SH-SY5Y (cell line): ENCODE results near the gene CARD6.

ENCODE experiments used
- GATA2 ChIP-seq: IDR thresholded peaks from 2 replicates; pipeline ENCODE4 v1.6.1; 2011; ENCODE audit warnings: mild to moderate bottlenecking, low read depth, low read length
- GATA3 ChIP-seq: IDR thresholded peaks from 2 replicates; pipeline ENCODE4 v1.6.1; 2011; ENCODE audit warnings: low read depth, mild to moderate bottlenecking, low read length, moderate library complexity

The CARD6 gene

GRCh38 chr5:40826489-40827187 lies 14.5 kb upstream of the CARD6 start:
- TF ChIP-seq GATA3 (no peak), GATA2 (no peak)

GRCh38 chr5:40827188-40827977 lies 13.8 kb upstream of the CARD6 start:
- TF ChIP-seq GATA3 (no peak), GATA2 (no peak)

- TF ChIP-seq GATA3: no peak
- TF ChIP-seq GATA2: no peak
Measured at GRCh38 chr5:40828021-40828631, 13.0 kb upstream of the CARD6 start.

GRCh38 chr5:40828690-40829661 lies 12.2 kb upstream of the CARD6 start:
- no peak for TF ChIP-seq GATA3
- TF ChIP-seq GATA2: no peak

GRCh38 chr5:40829748-40830533 lies 11.2 kb upstream of the CARD6 start:
- TF ChIP-seq GATA2: no peak
- no peak for TF ChIP-seq GATA3

- TF ChIP-seq GATA3 (no peak), GATA2 (no peak)
Measured at GRCh38 chr5:40831346-40832210, 9.6 kb upstream of the CARD6 start.

- TF ChIP-seq GATA2 (no peak), GATA3 (no peak)
Measured at GRCh38 chr5:40832345-40832744, 8.8 kb upstream of the CARD6 start.

- TF ChIP-seq GATA3: no peak
- TF ChIP-seq GATA2: no peak
Measured at GRCh38 chr5:40833712-40834229, 7.4 kb upstream of the CARD6 start.

- no peak for TF ChIP-seq GATA2
- TF ChIP-seq GATA3: no peak
Measured at GRCh38 chr5:40834391-40834848, 6.7 kb upstream of the CARD6 start.

- TF ChIP-seq GATA3 (no peak), GATA2 (peak; percentile 4; the same call in 1 of the 2 replicates)
Measured at GRCh38 chr5:40834849-40835787, 6.0 kb upstream of the CARD6 start, which contains the start of gene RPL37. Gene RPL37 (minus strand): TSS chr5:40835222. CDS start chr5:40835185, 37 bp downstream.

GRCh38 chr5:40838086-40838485 lies 3.1 kb upstream of the CARD6 start:
- TF ChIP-seq GATA2 (no peak), GATA3 (no peak)
